MCF 10A (cell line): ENCODE results near the gene USH1C. TPM values are rescaled to one million over a fixed set of nuclear protein-coding genes. Genes with fewer than 3 reads are reported as not detected.

ENCODE experiments used
- BruUV-seq: library from RNA; stranded (reverse); fragments of 400-500 nt; replicated peaks from 2 replicates; lab custom pipeline; 2021; lab: Mats Ljungman, UMichigan
- CTCF ChIA-PET: fragments of 300-600 bp; sonication (Branson Sonifier 250); formaldehyde crosslinking; extraction: SDS; loops from one replicate; lab custom pipeline; 2021; ENCODE audit warnings: antibody characterized with exemption, inconsistent platforms; lab: Yijun Ruan, JAX
- POLR2A ChIA-PET: fragments of 300-600, 350-650 bp; sonication (Branson Sonifier 250); formaldehyde crosslinking; extraction: SDS; loops from one replicate; lab custom pipeline; 2020; ENCODE audit warnings: antibody characterized with exemption, inconsistent platforms; lab: Yijun Ruan, JAX
- DNase-seq: peaks from one replicate; pipeline ENCODE4 v3.0.0-alpha.2; 2018; ENCODE audit not compliant: unreplicated experiment
- H3K27ac Mint-ChIP-seq: one replicate; pipeline ENCODE4 v1.8.0; 2022; ENCODE audit warnings: mild to moderate bottlenecking, low read depth, mixed read lengths; ENCODE audit not compliant: unreplicated experiment
- H3K27me3 Mint-ChIP-seq: one replicate; pipeline ENCODE4 v1.8.0; 2022; ENCODE audit warnings: mixed read lengths; ENCODE audit not compliant: insufficient read depth, unreplicated experiment
- H3K36me3 Mint-ChIP-seq: one replicate; pipeline ENCODE4 v1.8.0; 2022; ENCODE audit warnings: mild to moderate bottlenecking, moderate library complexity, mixed read lengths; ENCODE audit not compliant: insufficient read depth, unreplicated experiment
- H3K4me1 Mint-ChIP-seq: one replicate; pipeline ENCODE4 v1.8.0; 2022; ENCODE audit warnings: mixed read lengths; ENCODE audit not compliant: insufficient read depth, unreplicated experiment
- H3K4me3 Mint-ChIP-seq: one replicate; pipeline ENCODE4 v1.8.0; 2022; ENCODE audit warnings: mild to moderate bottlenecking, moderate library complexity, mixed read lengths; ENCODE audit not compliant: unreplicated experiment
- H3K9me3 Mint-ChIP-seq: one replicate; pipeline ENCODE4 v1.8.0; 2022; ENCODE audit warnings: mixed read lengths; ENCODE audit not compliant: unreplicated experiment
- intact Hi-C: fragments of 100-400 bp; cut with micrococcal nuclease; formaldehyde crosslinking; loops from 2 replicates; pipeline ENCODE4 v1.14.1; 2022
- total RNA-seq: library from RNA; stranded (reverse); gene quantifications from 2 replicates; pipeline ENCODE4 v1.2.3, GENCODE V29; 2022
- TF ChIP-seq, protein P1 (sequence below): fragments of 200-600 bp; IDR thresholded peaks from one replicate; pipeline ENCODE4 v1.8.0; 2022; ENCODE audit warnings: antibody characterized with exemption, mild to moderate bottlenecking; ENCODE audit not compliant: unreplicated experiment

USH1C gene
- total RNA-seq, 1 experiment from 2014 or later = not detected

DNA sequence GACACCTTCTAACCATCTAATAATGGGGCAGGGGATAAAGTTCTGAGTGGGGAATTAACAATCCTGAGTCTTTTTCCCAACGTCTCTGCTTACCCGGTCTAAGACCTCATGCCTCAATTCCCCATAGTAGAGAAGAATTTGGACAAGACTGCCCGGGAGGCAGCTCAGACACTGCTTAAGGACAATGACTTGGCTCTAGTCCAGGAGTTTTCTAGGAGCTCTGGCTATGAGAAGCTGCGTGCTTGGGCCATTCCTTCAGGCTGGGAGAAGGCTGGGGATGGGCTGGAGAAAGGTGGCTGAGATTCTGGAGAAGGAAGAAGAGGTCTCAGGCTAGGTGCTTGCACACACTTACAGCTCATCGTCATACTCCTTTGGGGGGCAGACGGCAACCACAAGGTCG is 47.8 kb downstream of the USH1C start:
- CTCF ChIA-PET = interaction anchor here (0.8 to 1.5 kb wide), 2 partner anchors 8 to 112 kb away, joined by 4 to 8 read pairs; no protein-coding TSS in a partner anchor
- H3K9me3 Mint-ChIP-seq = no peaks in the 10 kb centered on the region
- H3K4me3 Mint-ChIP-seq = no peak overlapping the region
- POLR2A ChIA-PET = no interaction called here
- peaks cover 43% of the 10 kb centered on the region for H3K27me3 Mint-ChIP-seq
- H3K36me3 Mint-ChIP-seq = no peaks in the 10 kb centered on the region
- TF ChIP-seq, protein P1, sequence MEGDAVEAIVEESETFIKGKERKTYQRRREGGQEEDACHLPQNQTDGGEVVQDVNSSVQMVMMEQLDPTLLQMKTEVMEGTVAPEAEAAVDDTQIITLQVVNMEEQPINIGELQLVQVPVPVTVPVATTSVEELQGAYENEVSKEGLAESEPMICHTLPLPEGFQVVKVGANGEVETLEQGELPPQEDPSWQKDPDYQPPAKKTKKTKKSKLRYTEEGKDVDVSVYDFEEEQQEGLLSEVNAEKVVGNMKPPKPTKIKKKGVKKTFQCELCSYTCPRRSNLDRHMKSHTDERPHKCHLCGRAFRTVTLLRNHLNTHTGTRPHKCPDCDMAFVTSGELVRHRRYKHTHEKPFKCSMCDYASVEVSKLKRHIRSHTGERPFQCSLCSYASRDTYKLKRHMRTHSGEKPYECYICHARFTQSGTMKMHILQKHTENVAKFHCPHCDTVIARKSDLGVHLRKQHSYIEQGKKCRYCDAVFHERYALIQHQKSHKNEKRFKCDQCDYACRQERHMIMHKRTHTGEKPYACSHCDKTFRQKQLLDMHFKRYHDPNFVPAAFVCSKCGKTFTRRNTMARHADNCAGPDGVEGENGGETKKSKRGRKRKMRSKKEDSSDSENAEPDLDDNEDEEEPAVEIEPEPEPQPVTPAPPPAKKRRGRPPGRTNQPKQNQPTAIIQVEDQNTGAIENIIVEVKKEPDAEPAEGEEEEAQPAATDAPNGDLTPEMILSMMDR = no peak
- H3K27ac Mint-ChIP-seq = no peak overlapping the region
- intact Hi-C loops = no loop called here
- peak; percentile 49 for DNase-seq
- H3K4me1 Mint-ChIP-seq = no peaks in the 10 kb centered on the region
- no TSS peak for BruUV-seq

DNA sequence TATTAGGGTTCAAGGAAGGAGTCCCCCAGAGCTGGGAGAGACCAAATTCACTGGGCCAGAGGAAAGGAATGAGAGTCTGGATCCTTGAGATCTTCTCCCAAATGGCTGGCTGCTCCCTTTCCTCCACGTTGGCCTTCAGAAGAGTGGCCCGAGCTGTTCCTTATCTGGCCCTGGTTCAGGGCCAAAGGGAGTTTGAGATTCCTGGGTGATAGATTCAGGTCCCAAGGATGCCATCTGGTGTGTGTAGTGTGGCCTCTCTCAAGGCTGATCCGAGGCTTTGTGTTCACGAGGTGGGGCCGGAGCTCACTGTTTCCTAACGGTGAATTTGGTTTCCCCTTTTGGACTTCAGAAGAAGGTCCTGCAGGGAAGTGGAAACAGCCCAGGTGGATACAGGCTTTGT is 50.2 kb downstream of the USH1C start:
- POLR2A ChIA-PET = no interaction called here
- TF ChIP-seq, protein P1 = no peak
- no peaks in the 10 kb centered on the region for H3K9me3 Mint-ChIP-seq
- H3K27ac Mint-ChIP-seq = no peak overlapping the region
- DNase-seq = no peak
- no peaks in the 10 kb centered on the region for H3K36me3 Mint-ChIP-seq
- H3K4me1 Mint-ChIP-seq = no peaks in the 10 kb centered on the region
- intact Hi-C loops = no loop called here
- no TSS peak for BruUV-seq
- H3K27me3 Mint-ChIP-seq = peaks cover 52% of the 10 kb centered on the region
- CTCF ChIA-PET = interaction anchor here (1.1 to 5.4 kb wide), 3 partner anchors 11 to 110 kb away, joined by 5 to 41 read pairs (median 22); partner anchors contain the start of gene KCNJ11
- H3K4me3 Mint-ChIP-seq = no peak overlapping the region

DNA sequence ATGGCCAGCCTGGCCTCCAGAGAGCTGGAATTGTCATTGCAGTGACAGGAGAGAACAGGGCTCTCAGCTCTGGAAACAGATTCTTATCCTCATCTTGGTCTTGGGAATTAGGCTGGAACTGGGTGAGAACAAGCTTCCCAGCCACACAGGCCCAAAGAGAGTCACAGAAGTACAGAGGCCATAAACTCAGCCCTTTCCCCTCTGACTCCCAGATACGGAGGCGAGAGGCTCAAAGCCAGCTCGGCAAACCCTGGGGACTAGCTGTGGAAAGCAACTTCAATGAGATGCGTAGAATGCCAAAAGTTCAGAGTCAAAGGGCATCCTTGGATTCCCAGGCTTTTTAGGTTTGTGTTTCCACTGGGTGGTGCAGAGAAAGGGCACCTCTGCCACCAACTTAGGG is 53.3 kb downstream of the USH1C start:
- Mint-ChIP-seq H3K4me1 (no peaks in the 10 kb centered on the region), H3K9me3 (no peaks in the 10 kb centered on the region), H3K27ac (no peak overlapping the region), H3K4me3 (no peak overlapping the region), H3K36me3 (no peaks in the 10 kb centered on the region), H3K27me3 (peaks cover 51% of the 10 kb centered on the region)
- BruUV-seq = no TSS peak
- DNase-seq = no peak
- POLR2A ChIA-PET = interaction anchor here (1.2 kb wide), 1 partner anchor 17 kb away, joined by 3 read pairs; no protein-coding TSS in a partner anchor
- TF ChIP-seq, protein P1 = no peak
- CTCF ChIA-PET = interaction anchor here (0.6 to 5.4 kb wide), 3 partner anchors 14 to 261 kb away, joined by 3 to 41 read pairs (median 4); no protein-coding TSS in a partner anchor
- intact Hi-C loops = no loop called here

DNA sequence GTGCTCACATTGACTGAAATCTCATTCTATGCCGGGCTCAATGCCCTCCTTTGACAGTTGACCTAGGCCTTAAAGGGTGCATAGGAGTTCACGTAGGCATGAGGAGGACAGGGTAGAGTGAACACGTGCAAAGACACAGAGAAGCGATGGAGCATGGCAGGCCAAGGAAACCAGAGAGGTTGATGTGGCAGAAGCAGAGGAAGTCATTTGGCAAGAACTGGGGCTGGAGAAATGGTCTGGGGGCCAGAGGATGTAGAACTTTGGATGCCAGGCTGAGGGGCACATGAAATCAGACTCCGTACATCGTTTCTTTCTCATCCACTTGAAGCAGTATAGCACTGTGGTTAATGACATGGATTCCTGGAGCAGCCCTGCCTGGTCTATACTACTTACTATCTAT is 54.0 kb downstream of the USH1C start:
- TF ChIP-seq, protein P1 = no peak
- ChIA-PET CTCF (interaction anchor here (2.2 to 5.4 kb wide), 2 partner anchors 15 to 106 kb away, joined by 11 to 41 read pairs; no protein-coding TSS in a partner anchor), POLR2A (no interaction called here)
- DNase-seq = no peak
- H3K27me3 Mint-ChIP-seq = peaks cover 44% of the 10 kb centered on the region
- BruUV-seq = no TSS peak
- no peak overlapping the region for H3K4me3 Mint-ChIP-seq
- no peaks in the 10 kb centered on the region for H3K4me1 Mint-ChIP-seq
- no peaks in the 10 kb centered on the region for H3K9me3 Mint-ChIP-seq
- H3K27ac Mint-ChIP-seq = no peak overlapping the region
- intact Hi-C loops = no loop called here
- H3K36me3 Mint-ChIP-seq = no peaks in the 10 kb centered on the region
